ENCODE measurements around the gene MERTK.
"Not testable (repeated sequence)": the region's sequence is repeated elsewhere in the genome, so short reads cannot be mapped to it uniquely, and the experiment has no call there.

Gene MERTK

GRCh38 chr2:111923276-111923804 lies 24.9 kb downstream of the MERTK start:
- DNase-seq (ENCODE audit: low read depth in 2 of 2): peak in 1 of 2 donors; percentile 15
- TF ChIP-seq, protein P1, sequence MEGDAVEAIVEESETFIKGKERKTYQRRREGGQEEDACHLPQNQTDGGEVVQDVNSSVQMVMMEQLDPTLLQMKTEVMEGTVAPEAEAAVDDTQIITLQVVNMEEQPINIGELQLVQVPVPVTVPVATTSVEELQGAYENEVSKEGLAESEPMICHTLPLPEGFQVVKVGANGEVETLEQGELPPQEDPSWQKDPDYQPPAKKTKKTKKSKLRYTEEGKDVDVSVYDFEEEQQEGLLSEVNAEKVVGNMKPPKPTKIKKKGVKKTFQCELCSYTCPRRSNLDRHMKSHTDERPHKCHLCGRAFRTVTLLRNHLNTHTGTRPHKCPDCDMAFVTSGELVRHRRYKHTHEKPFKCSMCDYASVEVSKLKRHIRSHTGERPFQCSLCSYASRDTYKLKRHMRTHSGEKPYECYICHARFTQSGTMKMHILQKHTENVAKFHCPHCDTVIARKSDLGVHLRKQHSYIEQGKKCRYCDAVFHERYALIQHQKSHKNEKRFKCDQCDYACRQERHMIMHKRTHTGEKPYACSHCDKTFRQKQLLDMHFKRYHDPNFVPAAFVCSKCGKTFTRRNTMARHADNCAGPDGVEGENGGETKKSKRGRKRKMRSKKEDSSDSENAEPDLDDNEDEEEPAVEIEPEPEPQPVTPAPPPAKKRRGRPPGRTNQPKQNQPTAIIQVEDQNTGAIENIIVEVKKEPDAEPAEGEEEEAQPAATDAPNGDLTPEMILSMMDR (IDR thresholded peaks at IDR 0.05; ENCODE audit: low read depth, low read length): no peak
- H3K4me3 ChIP-seq (replicated peaks in 1 of 2; ENCODE audit: low read depth in 2 of 2, low read length in 2 of 2): no peak overlapping the region

- no peak overlapping the region for H3K4me3 ChIP-seq (replicated peaks in 1 of 2; ENCODE audit: low read depth in 2 of 2, low read length in 2 of 2)
- TF ChIP-seq, protein P1 (IDR thresholded peaks at IDR 0.05; ENCODE audit: low read depth, low read length): no peak
- no peak for DNase-seq (ENCODE audit: low read depth in 2 of 2)
These were observed 26.3 kb downstream of the MERTK start for GRCh38 chr2:111924617-111925107.

- TF ChIP-seq, protein P1 (IDR thresholded peaks at IDR 0.05; ENCODE audit: low read depth, low read length): no peak
- no peak for DNase-seq (ENCODE audit: low read depth in 2 of 2)
- no peak overlapping the region for H3K4me3 ChIP-seq (replicated peaks in 1 of 2; ENCODE audit: low read depth in 2 of 2, low read length in 2 of 2)
These were observed 29.3 kb downstream of the MERTK start for GRCh38 chr2:111927723-111928122.

GRCh38 chr2:111930409-111930808 lies 32.0 kb downstream of the MERTK start:
- no peak overlapping the region for H3K4me3 ChIP-seq (replicated peaks in 1 of 2; ENCODE audit: low read depth in 2 of 2, low read length in 2 of 2)
- DNase-seq (ENCODE audit: low read depth in 2 of 2): no peak
- TF ChIP-seq, protein P1 (IDR thresholded peaks at IDR 0.05; ENCODE audit: low read depth, low read length): no peak

GRCh38 chr2:111930875-111931274 lies 32.5 kb downstream of the MERTK start:
- H3K4me3 ChIP-seq (replicated peaks in 1 of 2; ENCODE audit: low read depth in 2 of 2, low read length in 2 of 2): no peak overlapping the region
- DNase-seq (ENCODE audit: low read depth in 2 of 2): peak; percentile 56 to 74
- TF ChIP-seq, protein P1 (IDR thresholded peaks at IDR 0.05; ENCODE audit: low read depth, low read length): no peak

DNA sequence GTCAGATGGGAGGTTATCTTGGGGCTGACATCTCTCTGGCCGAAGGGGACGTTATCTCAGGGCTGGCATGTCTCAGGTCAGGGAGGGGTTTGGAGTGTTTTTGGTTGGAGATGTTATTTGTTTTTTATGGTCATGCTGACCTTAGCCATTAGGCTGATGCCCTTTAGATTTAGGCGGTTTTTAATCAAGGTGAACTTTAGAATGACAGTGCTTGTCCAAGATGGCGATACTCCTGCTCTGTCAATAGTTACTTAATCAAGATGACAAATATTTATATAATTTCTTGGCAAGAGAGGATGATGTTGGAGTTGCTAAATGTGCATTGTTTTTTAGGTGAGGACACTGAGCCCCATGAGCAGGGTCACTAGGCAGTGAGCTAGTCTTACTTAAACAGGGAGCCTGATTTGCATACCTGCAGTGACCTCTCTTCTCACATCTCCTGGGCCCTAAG lies 34.5 kb downstream of the MERTK start:
- H3K4me3 ChIP-seq (replicated peaks in 1 of 2; ENCODE audit: low read depth in 2 of 2, low read length in 2 of 2): no peak overlapping the region
- no peak for DNase-seq (ENCODE audit: low read depth in 2 of 2)
- TF ChIP-seq, protein P1 (IDR thresholded peaks at IDR 0.05; ENCODE audit: low read depth, low read length): no peak

DNA sequence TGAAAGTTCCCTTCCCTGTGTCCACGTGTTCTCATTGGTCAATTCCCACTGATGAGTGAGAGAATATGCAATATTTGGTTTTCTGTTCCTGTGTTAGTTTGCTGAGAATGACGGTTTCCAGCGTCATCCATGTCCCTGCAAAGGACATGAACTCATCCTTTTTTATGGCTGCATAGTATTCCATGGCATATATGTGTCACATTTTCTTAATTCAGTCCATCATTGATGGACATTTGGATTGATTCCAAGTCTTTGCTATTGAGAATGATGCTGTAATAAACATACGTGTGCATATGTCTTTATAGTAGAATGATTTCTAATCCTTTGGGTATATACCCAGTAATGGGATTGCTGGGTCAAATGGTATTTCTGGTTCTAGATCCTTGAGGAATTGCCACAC lies 35.5 kb downstream of the MERTK start:
- DNase-seq (ENCODE audit: low read depth in 2 of 2); H3K4me3 ChIP-seq (replicated peaks in 1 of 2; ENCODE audit: low read depth in 2 of 2, low read length in 2 of 2): not testable (repeated sequence)
